H1 (cell line): ENCODE data around the gene USP8. TPM values are rescaled to one million over a fixed set of nuclear protein-coding genes. Genes with fewer than 3 reads are reported as not detected.
"Not testable (repeated sequence)": the region's sequence is repeated elsewhere in the genome, so short reads cannot be mapped to it uniquely, and the experiment has no call there.

Experiments used
- CTCF ChIA-PET: fragments of 300-600 bp; sonication (Branson Sonifier 250); formaldehyde crosslinking; loops from one replicate; lab custom pipeline; 2021; ENCODE audit not compliant: partially characterized antibody; lab: Charles Lee
- POLR2A ChIA-PET: fragments of 300-600 bp; sonication (Branson Sonifier 250); formaldehyde crosslinking; loops from one replicate; lab custom pipeline; 2021; ENCODE audit warnings: inconsistent platforms; ENCODE audit not compliant: partially characterized antibody; lab: Charles Lee
- DNase-seq, 2 experiments: peaks; one replicate each; pipeline versions ENCODE4 v3.0.0 to v3.0.0-alpha.2; 2010 to 2022; ENCODE audit warnings: low spot score in 2 of 2, low read depth in 1 of 2, mixed read lengths in 1 of 2
- FAIRE-seq: peaks from 2 replicates; lab custom pipeline; 2011; peaks lifted over from hg19 to GRCh38; lab: Jason Lieb, UNC
- H2AFZ ChIP-seq: 2 replicates; pipeline ENCODE4 v1.8.1; 2012; ENCODE audit warnings: low read length, inconsistent platforms
- H2AK5ac ChIP-seq: 2 replicates; pipeline ENCODE4 v1.6.1; 2013; ENCODE audit warnings: low read depth, low read length
- H2BK120ac ChIP-seq: replicated peaks from 2 replicates; pipeline ENCODE3; 2013; ENCODE audit warnings: low read depth, low read length, inconsistent platforms
- H2BK12ac ChIP-seq: 2 replicates; pipeline ENCODE4 v1.6.1; 2013; ENCODE audit warnings: low read depth, low read length
- H2BK15ac ChIP-seq: 2 replicates; pipeline ENCODE4 v1.6.1; 2013; ENCODE audit warnings: low read length
- H2BK20ac ChIP-seq: 2 replicates; pipeline ENCODE4 v1.6.1; 2013; ENCODE audit warnings: low read length
- H2BK5ac ChIP-seq: 2 replicates; pipeline ENCODE4 v1.6.1; 2013; ENCODE audit warnings: low read depth, low read length
- H3K14ac ChIP-seq: 2 replicates; pipeline ENCODE4 v1.6.1; 2013; ENCODE audit warnings: inconsistent platforms; ENCODE audit not compliant: insufficient read length
- H3K18ac ChIP-seq: 2 replicates; pipeline ENCODE4 v1.6.1; 2013; ENCODE audit warnings: low read length; ENCODE audit errors: extremely low read depth
- H3K23ac ChIP-seq: 2 replicates; pipeline ENCODE4 v1.6.1; 2013; ENCODE audit warnings: inconsistent platforms; ENCODE audit not compliant: insufficient read length
- H3K23me2 ChIP-seq: 2 replicates; pipeline ENCODE4 v1.6.1; 2013; ENCODE audit warnings: low read depth, low read length
- H3K27ac ChIP-seq: 2 replicates; pipeline ENCODE4 v1.6.1; 2011; ENCODE audit warnings: low read depth, low read length, inconsistent platforms
- H3K27me3 ChIP-seq, 4 experiments: replicated peaks in 1 of 4; 1 replicate in 1 of 4; 2 replicates in 3 of 4; pipeline versions ENCODE4 v1.6.1 to v1.8.1; 2011 to 2013; ENCODE audit warnings: low read length in 3 of 4, mild to moderate bottlenecking in 3 of 4, inconsistent platforms in 2 of 4, mixed read lengths in 2 of 4, moderate library complexity in 1 of 4; ENCODE audit not compliant: control insufficient read depth in 3 of 4, insufficient read depth in 3 of 4; ENCODE audit errors: extremely low read depth in 1 of 4
- H3K36me3 ChIP-seq, 4 experiments: 2 replicates each; pipeline versions ENCODE4 v1.6.1 to v1.8.1; 2011 to 2013; ENCODE audit warnings: mild to moderate bottlenecking in 4 of 4, low read length in 3 of 4, moderate library complexity in 2 of 4, control low read depth in 1 of 4, inconsistent platforms in 1 of 4; ENCODE audit not compliant: insufficient read depth in 4 of 4, control insufficient read depth in 2 of 4
- H3K4ac ChIP-seq: replicated peaks from 2 replicates; pipeline ENCODE3; 2013; ENCODE audit warnings: low read length, low read depth, mixed read lengths, inconsistent platforms; ENCODE audit not compliant: insufficient read length
- H3K4me1 ChIP-seq, 4 experiments: replicated peaks in 1 of 4; 1 replicate in 1 of 4; 2 replicates in 3 of 4; pipeline versions ENCODE4 v1.6.1 to v1.8.1; 2011 to 2013; ENCODE audit warnings: low read length in 3 of 4, inconsistent platforms in 2 of 4, mixed read lengths in 1 of 4; ENCODE audit not compliant: insufficient read depth in 4 of 4, control insufficient read depth in 3 of 4
- H3K4me2 ChIP-seq, 2 experiments: 2 replicates each; pipeline versions ENCODE4 v1.6.1 to v1.8.1; 2011 to 2013; ENCODE audit warnings: low read depth in 2 of 2, low read length in 2 of 2, control low read depth in 1 of 2, inconsistent platforms in 1 of 2, mild to moderate bottlenecking in 1 of 2; ENCODE audit not compliant: insufficient read depth in 1 of 2
- H3K4me3 ChIP-seq, 4 experiments: fragments of 200-600, 300-600 bp in 1 of 4; sonication (generic), shearing (Covaris generic), sonication (Bioruptor Twin) in 1 of 4; 2 replicates each; pipeline versions ENCODE4 v1.5.1 to v1.8.1; 2011 to 2016; ENCODE audit warnings: low read length in 4 of 4, low read depth in 3 of 4, control low read depth in 2 of 4, inconsistent platforms in 2 of 4, mild to moderate bottlenecking in 2 of 4, mixed read lengths in 1 of 4, moderate library complexity in 1 of 4; ENCODE audit not compliant: insufficient read depth in 2 of 4; ENCODE audit errors: extremely low read depth in 1 of 4
- H3K56ac ChIP-seq: replicated peaks from 2 replicates; pipeline ENCODE3; 2013; ENCODE audit warnings: low read depth, mild to moderate bottlenecking, mixed read lengths, low read length, inconsistent platforms; ENCODE audit not compliant: insufficient read length
- H3K79me1 ChIP-seq: 2 replicates; pipeline ENCODE4 v1.6.1; 2013; ENCODE audit warnings: low read depth, low read length, control low read depth
- H3K79me2 ChIP-seq, 2 experiments: 2 replicates each; pipeline versions ENCODE4 v1.6.1 to v1.8.1; 2012 to 2013; ENCODE audit warnings: low read length in 2 of 2, mild to moderate bottlenecking in 2 of 2, inconsistent platforms in 1 of 2; ENCODE audit not compliant: insufficient read depth in 2 of 2, control insufficient read depth in 1 of 2
- H3K9ac ChIP-seq, 4 experiments: replicated peaks in 1 of 4; 1 replicate in 1 of 4; 2 replicates in 3 of 4; pipeline versions ENCODE4 v1.6.1 to v1.8.1; 2011 to 2013; ENCODE audit warnings: low read depth in 3 of 4, low read length in 3 of 4, control low read depth in 2 of 4, mild to moderate bottlenecking in 2 of 4, moderate library complexity in 2 of 4, inconsistent platforms in 1 of 4; ENCODE audit errors: extremely low read depth in 1 of 4
- H3K9me3 ChIP-seq, 2 experiments: 2 replicates each; pipeline versions ENCODE4 v1.6.1 to v1.8.1; 2012 to 2013; ENCODE audit warnings: mild to moderate bottlenecking in 2 of 2, moderate library complexity in 2 of 2, control low read depth in 1 of 2, inconsistent platforms in 1 of 2, low read depth in 1 of 2, low read length in 1 of 2, mixed read lengths in 1 of 2; ENCODE audit not compliant: insufficient read depth in 2 of 2
- H4K20me1 ChIP-seq, 2 experiments: replicated peaks in 1 of 2; 2 replicates each; pipeline versions ENCODE3 to v1.8.1; 2011 to 2013; ENCODE audit warnings: inconsistent platforms in 2 of 2, low read length in 2 of 2, mild to moderate bottlenecking in 1 of 2; ENCODE audit not compliant: insufficient read depth in 2 of 2, control insufficient read depth in 1 of 2
- H4K5ac ChIP-seq: 2 replicates; pipeline ENCODE4 v1.6.1; 2013; ENCODE audit warnings: low read length, low read depth, mixed read lengths, inconsistent platforms; ENCODE audit not compliant: insufficient read length
- H4K8ac ChIP-seq: 2 replicates; pipeline ENCODE4 v1.8.0; 2013; ENCODE audit warnings: mild to moderate bottlenecking, moderate library complexity, low read length, inconsistent platforms; ENCODE audit not compliant: insufficient read depth; ENCODE audit errors: extremely low read depth
- H4K91ac ChIP-seq: replicated peaks from 2 replicates; pipeline ENCODE3; 2013; ENCODE audit warnings: low read length, mixed read lengths, inconsistent platforms; ENCODE audit not compliant: insufficient read length
- ASH2L ChIP-seq: fragments of 200-600, 300-600 bp; sonication (generic); IDR thresholded peaks from one replicate; pipeline ENCODE4 v1.7.1; 2017; ENCODE audit warnings: low read length
- BACH1 ChIP-seq: IDR thresholded peaks from 2 replicates; pipeline ENCODE4 v1.6.1; 2012; ENCODE audit warnings: low read length, improper control_type of control experiment
- BRCA1 ChIP-seq: IDR thresholded peaks from 2 replicates; pipeline ENCODE4 v1.6.1; 2012; ENCODE audit warnings: low read depth, low read length, improper control_type of control experiment
- NRF1 ChIP-seq: IDR thresholded peaks from 2 replicates; pipeline ENCODE4 v1.6.1; 2011; ENCODE audit warnings: mild to moderate bottlenecking, low read depth, low read length, improper control_type of control experiment
- WGBS, 2 experiments: shearing (Covaris generic) in 1 of 2; methylation state at CpG; one replicate each; pipeline versions ENCODE4 v1.1.6 to v1.1.7; 2013 to 2015; ENCODE audit warnings: low lambda C conversion rate in 2 of 2, mixed read lengths in 2 of 2, inconsistent platforms in 1 of 2, low coverage in 1 of 2, missing lambda C conversion rate in 1 of 2; ENCODE audit not compliant: insufficient replicate concordance in 2 of 2, insufficient coverage in 1 of 2, insufficient read length in 1 of 2; ENCODE audit errors: extremely low coverage in 1 of 2, missing lambda C conversion rate in 1 of 2; 5-methylcytosine and 5-hydroxymethylcytosine counted together
- polyA plus RNA-seq, 7 experiments: library from polyadenylated mRNA; depleted of rRNA in 3 of 7; stranded (reverse) in 5 of 7; unstranded in 2 of 7; fragments of >200 nt in 5 of 7; fragments of 200-250 nt in 2 of 7; gene quantifications; 1 replicate in 5 of 7; 2 replicates in 1 of 7; 4 replicates in 1 of 7; pipeline versions ENCODE4 v1.2.1 to v1.2.3, GENCODE V29; 2011 to 2013; ENCODE audit warnings: missing spikeins in 2 of 7, mixed read lengths in 2 of 7
- total RNA-seq: library from RNA; stranded (reverse); fragmentation: NEBNext Ultra II Directional; extraction: Animal tissue kit (Norgen Biotek cat#: 25700); gene quantifications from 2 replicates; pipeline ENCODE4 v1.2.1, GENCODE V29; 2021

USP8 gene
- total and polyA plus RNA-seq, 2 of the 8 experiments (the other 6 are each of a cell fraction or from before 2014, with no cell fraction given): 19.9 to 66.2 TPM

GRCh38 chr15:50493625-50494024 is 69.4 kb downstream of the USP8 start (continued):
- no peak for TF ChIP-seq BRCA1
- no peak for TF ChIP-seq ASH2L
- no peak for TF ChIP-seq NRF1
- no peak for TF ChIP-seq BACH1

- H2BK15ac ChIP-seq, H3K79me1 ChIP-seq, H3K27ac ChIP-seq, H2AK5ac ChIP-seq, H3K23ac ChIP-seq, H3K4me2 ChIP-seq, H4K91ac ChIP-seq, H3K18ac ChIP-seq, POLR2A ChIA-PET, H2BK12ac ChIP-seq, H3K56ac ChIP-seq, H4K8ac ChIP-seq, DNase-seq, H3K14ac ChIP-seq, H3K9ac ChIP-seq, H3K4ac ChIP-seq, FAIRE-seq, H3K4me1 ChIP-seq, H3K9me3 ChIP-seq, H2AFZ ChIP-seq, H2BK120ac ChIP-seq, H4K20me1 ChIP-seq, H3K27me3 ChIP-seq, H3K79me2 ChIP-seq, H2BK20ac ChIP-seq, H4K5ac ChIP-seq, H3K23me2 ChIP-seq, H3K4me3 ChIP-seq, H2BK5ac ChIP-seq: not testable (repeated sequence)
- peaks cover 7 to 82% (median 37%) of the 10 kb centered on the region in 4 experiments for H3K36me3 ChIP-seq
- 100% methylated on average over 2 of the region's 2 CpGs; no CpG with 5 or more reads in 1 of the 2 experiments for WGBS, 2 experiments
- CTCF ChIA-PET: interaction anchor here (0.9 kb wide), 1 partner anchor 195 kb away, joined by 3 read pairs; no protein-coding TSS in a partner anchor
Measured at GRCh38 chr15:50494547-50494946, 70.3 kb downstream of the USP8 start.
